22Rv1 (cell line): ENCODE measurements around the gene KCNA10.

Experiments
- CTCF ChIP-seq: fragments of 450-650 bp; IDR thresholded peaks from 2 replicates; pipeline ENCODE4 v1.5.1; 2017; ENCODE audit warnings: mild to moderate bottlenecking
- ZFX ChIP-seq: fragments of 450-650 bp; IDR thresholded peaks from 2 replicates; pipeline ENCODE4 v1.6.1; 2017; ENCODE audit warnings: antibody characterized with exemption, borderline replicate concordance

GRCh38 chr1:110513511-110513910 is 5.5 kb downstream of the KCNA10 start:
- TF ChIP-seq CTCF (no peak), ZFX (no peak)
